Spleen (tissue), 7 donors: ENCODE measurements around the gene KHDC4.

ENCODE experiments used
- CTCF ChIP-seq, 11 experiments: fragments of 200-600 bp in 7 of 11; fragments of 450-650 bp in 4 of 11; sonication (generic) in 4 of 11; IDR thresholded peaks in 8 of 11; conservative IDR thresholded peaks in 3 of 11; 1 replicate in 7 of 11; 2 replicates in 4 of 11; pipeline versions ENCODE4 v1.4.0 to v1.8.0; 2016 to 2021; ENCODE audit warnings: antibody characterized with exemption in 11 of 11, inconsistent platforms in 4 of 11, mild to moderate bottlenecking in 1 of 11
- POLR2A ChIP-seq, 3 donors: fragments of 450-650 bp; IDR thresholded peaks; one replicate each; pipeline ENCODE4 v1.5.1; 2017; ENCODE audit warnings: antibody characterized with exemption in 3 of 3, mild to moderate bottlenecking in 1 of 3
- POLR2AphosphoS5 ChIP-seq, 3 donors: sonication (generic); formaldehyde crosslinking; IDR thresholded peaks; one replicate each; pipeline ENCODE4 v1.5.1; 2017; ENCODE audit warnings: antibody characterized with exemption in 3 of 3
- donor health status: DM: no; HTN: no; CAD: no; lungs with moderate emphysema.
- donor health status: DM: no; HTN: no; CAD: no.
- donor health status: DM: no; HTN: no; CAD: no.

DNA sequence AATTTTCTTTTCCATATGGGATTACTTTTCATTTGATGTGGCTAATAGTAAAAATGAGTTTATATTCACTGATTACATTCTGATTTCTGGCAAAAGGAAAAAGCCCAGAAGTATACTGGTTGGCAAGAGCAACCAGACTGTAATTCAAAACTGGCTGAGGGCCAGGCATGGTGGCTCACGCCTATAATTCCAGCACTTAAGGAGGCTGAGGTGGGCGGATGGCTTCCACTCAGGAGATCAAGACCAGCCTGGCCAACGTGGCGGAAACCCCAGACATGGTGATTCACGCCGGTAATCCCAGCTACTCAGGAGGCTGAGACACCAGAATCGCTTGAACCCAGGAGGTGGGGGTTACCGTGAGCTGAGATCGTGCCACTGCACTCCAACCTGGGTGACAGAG is 60.4 kb downstream of the KHDC4 start:
- no peak for TF ChIP-seq CTCF (IDR thresholded peaks at IDR 0.05 in 8 of 11, conservative IDR thresholded peaks at IDR 0.05 in 3 of 11)
- TF ChIP-seq POLR2A (IDR thresholded peaks at IDR 0.05): no peak
- TF ChIP-seq POLR2AphosphoS5 (IDR thresholded peaks at IDR 0.05): no peak
